Gastrocnemius medialis (tissue), 4 donors: ENCODE measurements around the gene WDR87. TPM values are rescaled to one million over a fixed set of nuclear protein-coding genes. Genes with fewer than 3 reads are reported as not detected.

Source experiments
- ATAC-seq, 2 donors: fragments of 150-250 bp; one replicate each; pipeline ENCODE4 v1.9.1; 2016
- DNase-seq, 2 donors: peaks; one replicate each; pipeline ENCODE4 v3.0.0-alpha.2; 2019
- H3K27ac ChIP-seq, 4 donors: fragments of 200-600 bp; sonication (generic); 1 replicate in 1 of 4; 2 replicates in 3 of 4; pipeline ENCODE4 v1.5.1; 2016 to 2018; ENCODE audit warnings: mild to moderate bottlenecking in 2 of 4, moderate library complexity in 1 of 4
- H3K27me3 ChIP-seq, 3 donors: fragments of 200-600 bp; sonication (generic) in 2 of 3; 1 replicate in 1 of 3; 2 replicates in 2 of 3; pipeline versions ENCODE4 v1.5.1 to v1.6.0; 2016 to 2019; ENCODE audit warnings: mild to moderate bottlenecking in 1 of 3, moderate library complexity in 1 of 3
- H3K36me3 ChIP-seq, 2 donors: fragments of 200-600 bp; sonication (generic) in 1 of 2; one replicate each; pipeline ENCODE4 v1.5.1; 2017 to 2018
- H3K4me1 ChIP-seq, 2 donors: fragments of 200-600 bp; sonication (generic) in 1 of 2; one replicate each; pipeline ENCODE4 v1.5.1; 2016 to 2017; ENCODE audit warnings: mild to moderate bottlenecking in 2 of 2
- H3K4me3 ChIP-seq, 4 donors: fragments of 200-600 bp; sonication (generic) in 3 of 4; 1 replicate in 1 of 4; 2 replicates in 3 of 4; pipeline ENCODE4 v1.5.1; 2016 to 2019; ENCODE audit warnings: mild to moderate bottlenecking in 2 of 4
- H3K9me3 ChIP-seq, 3 donors: fragments of 200-600 bp; sonication (generic) in 2 of 3; 1 replicate in 1 of 3; 2 replicates in 2 of 3; pipeline ENCODE4 v1.5.1; 2016 to 2019
- CTCF ChIP-seq, 5 experiments: fragments of 450-650 bp in 3 of 5; fragments of 200-600 bp in 2 of 5; sonication (generic) in 2 of 5; IDR thresholded peaks in 4 of 5; conservative IDR thresholded peaks in 1 of 5; 1 replicate in 4 of 5; 2 replicates in 1 of 5; pipeline ENCODE4 v1.5.1; 2016 to 2019; ENCODE audit warnings: antibody characterized with exemption in 5 of 5, mild to moderate bottlenecking in 3 of 5, moderate library complexity in 3 of 5
- POLR2A ChIP-seq, 2 donors: fragments of 450-650 bp; IDR thresholded peaks; one replicate each; pipeline ENCODE4 v1.6.1; 2017; ENCODE audit warnings: antibody characterized with exemption in 2 of 2, mild to moderate bottlenecking in 2 of 2, moderate library complexity in 2 of 2
- in situ Hi-C, 4 donors: fragments of 200-750 bp; cut with MboI; loops; one replicate each; pipeline versions ENCODE4 v1.15.0 to v1.8.0; 2017; ENCODE audit warnings: low sequenced_read_pairs in 4 of 4
- intact Hi-C: fragments of 100-400 bp; cut with DNase I; formaldehyde crosslinking; loops from one replicate; pipeline ENCODE4 v1.15.1; 2023; ENCODE audit warnings: low total_unique reads
- total RNA-seq, 4 donors: library from RNA; depleted of rRNA; stranded (reverse); fragments of >200 nt; gene quantifications; one replicate each; pipeline versions ENCODE4 v1.1.0 to v1.2.3, GENCODE V29; 2016

The WDR87 gene
- total RNA-seq, 4 donors from 2014 or later: not detected

GRCh38 chr19:37938353-37938752, 32.0 kb upstream of the WDR87 start:
- Histone ChIP-seq H3K27me3 (no peaks in the 10 kb centered on the region), H3K4me1 (peaks cover 5 to 10% of the 10 kb centered on the region in 2 donors), H3K27ac (no peak overlapping the region), H3K36me3 (no peaks in the 10 kb centered on the region), H3K4me3 (no peak overlapping the region), H3K9me3 (no peaks in the 10 kb centered on the region)
- TF ChIP-seq POLR2A (IDR thresholded peaks at IDR 0.05): no peak
- no peak for TF ChIP-seq CTCF (IDR thresholded peaks at IDR 0.05 in 4 of 5, conservative IDR thresholded peaks at IDR 0.05 in 1 of 5)
- DNase-seq (no peak), ATAC-seq (no peak)
- intact Hi-C loops (no loop called here), in situ Hi-C loops (no loop called here)

GRCh38 chr19:37936886-37937285, 30.5 kb upstream of the WDR87 start:
- H3K36me3 ChIP-seq: no peaks in the 10 kb centered on the region
- in situ Hi-C loops (no loop called here), intact Hi-C loops (no loop called here)
- no peak for TF ChIP-seq POLR2A (IDR thresholded peaks at IDR 0.05)
- no peak for TF ChIP-seq CTCF (IDR thresholded peaks at IDR 0.05 in 4 of 5, conservative IDR thresholded peaks at IDR 0.05 in 1 of 5)
- no peak overlapping the region for H3K4me3 ChIP-seq
- ATAC-seq (no peak), DNase-seq (no peak)
- no peak overlapping the region for H3K27ac ChIP-seq
- H3K27me3 ChIP-seq: no peaks in the 10 kb centered on the region
- peaks cover 18 to 19% of the 10 kb centered on the region in 2 donors for H3K4me1 ChIP-seq
- no peaks in the 10 kb centered on the region for H3K9me3 ChIP-seq

GRCh38 chr19:37936166-37936565, 29.8 kb upstream of the WDR87 start:
- intact Hi-C loops (no loop called here), in situ Hi-C loops (no loop called here)
- DNase-seq (no peak), ATAC-seq (no peak)
- H3K9me3 ChIP-seq: no peaks in the 10 kb centered on the region
- no peaks in the 10 kb centered on the region for H3K27me3 ChIP-seq
- H3K27ac ChIP-seq: no peak overlapping the region
- no peak for TF ChIP-seq POLR2A (IDR thresholded peaks at IDR 0.05)
- no peak for TF ChIP-seq CTCF (IDR thresholded peaks at IDR 0.05 in 4 of 5, conservative IDR thresholded peaks at IDR 0.05 in 1 of 5)
- H3K4me3 ChIP-seq: no peak overlapping the region
- no peaks in the 10 kb centered on the region for H3K36me3 ChIP-seq
- peaks cover 22 to 26% of the 10 kb centered on the region in 2 donors for H3K4me1 ChIP-seq

- Histone ChIP-seq H3K27ac (no peak overlapping the region), H3K4me3 (no peak overlapping the region), H3K27me3 (no peaks in the 10 kb centered on the region), H3K4me1 (peaks cover 22 to 26% of the 10 kb centered on the region in 2 donors), H3K36me3 (no peaks in the 10 kb centered on the region), H3K9me3 (no peaks in the 10 kb centered on the region)
- in situ Hi-C loops (no loop called here), intact Hi-C loops (no loop called here)
- DNase-seq (no peak), ATAC-seq (no peak)
- TF ChIP-seq CTCF (IDR thresholded peaks at IDR 0.05 in 4 of 5, conservative IDR thresholded peaks at IDR 0.05 in 1 of 5): no peak
Measured at GRCh38 chr19:37935341-37935740, 28.9 kb upstream of the WDR87 start.

GRCh38 chr19:37933937-37934358, 27.6 kb upstream of the WDR87 start:
- Histone ChIP-seq H3K4me1 (peaks cover 22 to 26% of the 10 kb centered on the region in 2 donors), H3K36me3 (no peaks in the 10 kb centered on the region), H3K27me3 (no peaks in the 10 kb centered on the region), H3K9me3 (no peaks in the 10 kb centered on the region), H3K27ac (peak overlapping the region in 1 of 4 donors; percentile 29), H3K4me3 (no peak overlapping the region)
- TF ChIP-seq CTCF (IDR thresholded peaks at IDR 0.05 in 4 of 5, conservative IDR thresholded peaks at IDR 0.05 in 1 of 5) (no peak), POLR2A (IDR thresholded peaks at IDR 0.05) (no peak)
- in situ Hi-C loops (no loop called here), intact Hi-C loops (loop anchor here (1.0 kb wide), 1 partner anchor 27 kb away; the partner anchor contains the start of gene SIPA1L3)
- DNase-seq: peak; percentile 9 to 30
- ATAC-seq: peak in 1 of 2 donors; percentile 69
